NCI-H1436 (cell line): ENCODE data around the gene PDE4D.
"Not testable (repeated sequence)": the region's sequence is repeated elsewhere in the genome, so short reads cannot be mapped to it uniquely, and the experiment has no call there.

Experiments used
- DNase-seq: peaks from one replicate; lab custom pipeline; 2025; lab: John Stamatoyannopoulos, UW

Gene PDE4D

DNA sequence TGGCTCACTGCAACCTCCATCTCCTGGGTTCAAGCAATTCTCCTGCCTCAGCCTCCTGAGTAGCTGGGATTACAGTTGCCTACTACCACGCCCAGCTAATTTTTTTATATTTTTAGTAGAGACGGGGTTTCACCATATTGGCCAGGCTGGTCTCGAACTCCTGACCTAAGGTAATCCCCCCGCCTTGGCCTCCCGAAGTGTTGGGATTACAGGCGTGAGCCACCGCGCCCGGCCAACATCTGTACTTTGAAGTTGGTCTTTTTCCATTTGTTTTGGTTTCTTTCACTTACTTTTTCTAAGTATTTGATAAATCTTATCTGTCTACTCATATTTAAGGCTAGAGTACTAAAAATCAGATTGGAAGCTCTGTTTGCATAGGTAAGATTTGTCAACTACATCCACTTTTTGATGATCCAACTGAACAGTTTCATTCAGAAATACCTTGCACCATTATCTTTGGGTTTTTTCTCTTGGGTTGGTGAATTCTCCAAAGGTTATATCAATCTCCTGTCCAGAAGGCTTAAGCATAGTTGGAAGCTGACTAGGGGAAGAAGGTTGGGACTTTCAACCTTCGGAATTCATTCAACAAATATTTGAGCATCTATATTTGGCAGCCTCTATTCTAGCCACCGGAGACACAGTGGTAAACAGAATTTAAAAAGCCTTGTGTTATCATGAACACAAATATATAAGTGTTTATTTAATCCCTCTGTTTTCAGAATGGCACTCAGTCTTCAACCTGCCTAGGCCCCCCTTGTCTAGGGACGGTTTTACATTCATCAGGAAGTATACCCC, 821.6 kb downstream of the PDE4D start:
- DNase-seq: no peak

DNA sequence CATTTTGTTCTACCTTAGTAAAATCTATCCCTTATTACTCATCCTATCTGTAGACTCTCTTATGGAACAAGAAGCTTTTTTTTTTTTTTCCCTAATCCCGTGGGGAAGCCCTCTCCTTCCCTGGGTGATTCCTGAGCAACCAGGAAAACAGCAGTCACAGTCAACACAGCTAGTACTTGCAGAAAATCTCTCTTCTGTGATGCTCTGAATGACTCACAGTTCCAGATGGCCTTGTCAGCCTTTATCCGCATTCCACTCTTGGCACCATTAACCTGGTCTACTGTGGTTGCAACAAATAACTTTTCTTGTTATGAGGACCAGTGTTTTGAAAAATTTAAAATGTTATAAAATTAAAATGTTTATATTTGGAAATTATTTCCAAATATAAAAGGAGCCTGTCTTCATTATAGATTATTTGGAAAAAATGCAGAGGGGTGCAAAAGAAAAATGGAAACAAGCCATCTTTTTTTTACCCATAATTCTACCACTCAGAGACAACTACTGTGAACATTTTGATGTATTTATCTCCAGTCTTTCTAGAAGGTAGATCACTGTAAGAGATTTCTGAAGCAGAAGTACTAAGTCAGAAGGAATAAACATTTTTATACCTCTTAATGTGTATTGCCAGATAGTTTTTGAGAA, 824.0 kb downstream of the PDE4D start:
- no peak for DNase-seq

DNA sequence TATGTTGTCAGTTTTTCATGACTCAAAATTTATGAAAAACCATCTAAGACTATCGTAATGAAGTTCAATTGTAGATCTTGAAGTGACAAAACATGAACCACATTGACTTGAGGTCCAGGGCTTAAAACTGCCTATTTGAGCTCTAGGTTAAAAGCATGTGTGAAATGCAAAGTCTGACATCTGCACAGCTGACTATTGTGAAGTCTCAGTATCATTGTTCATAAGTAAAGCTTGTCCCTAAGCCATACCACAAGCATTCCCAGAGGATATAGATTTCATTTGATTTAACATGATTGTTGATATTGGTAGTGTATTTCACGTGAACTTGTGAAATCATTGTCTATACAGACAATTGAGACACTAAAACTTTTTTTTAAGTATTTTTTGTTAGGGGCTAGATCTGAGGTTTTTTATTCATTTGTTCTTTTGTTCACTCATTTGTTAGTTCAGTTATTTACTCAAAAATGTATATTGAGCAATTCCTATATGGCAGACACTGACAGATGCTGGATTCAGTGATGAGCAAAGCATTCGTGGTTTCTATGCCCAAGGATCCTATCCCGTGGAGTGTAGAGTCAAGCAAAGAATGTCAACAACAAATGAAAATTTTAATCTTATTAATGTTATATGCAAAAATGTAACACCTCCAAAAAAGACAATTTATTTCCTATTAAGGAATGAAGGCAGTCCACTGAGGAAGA, 825.4 kb downstream of the PDE4D start:
- DNase-seq: no peak

DNA sequence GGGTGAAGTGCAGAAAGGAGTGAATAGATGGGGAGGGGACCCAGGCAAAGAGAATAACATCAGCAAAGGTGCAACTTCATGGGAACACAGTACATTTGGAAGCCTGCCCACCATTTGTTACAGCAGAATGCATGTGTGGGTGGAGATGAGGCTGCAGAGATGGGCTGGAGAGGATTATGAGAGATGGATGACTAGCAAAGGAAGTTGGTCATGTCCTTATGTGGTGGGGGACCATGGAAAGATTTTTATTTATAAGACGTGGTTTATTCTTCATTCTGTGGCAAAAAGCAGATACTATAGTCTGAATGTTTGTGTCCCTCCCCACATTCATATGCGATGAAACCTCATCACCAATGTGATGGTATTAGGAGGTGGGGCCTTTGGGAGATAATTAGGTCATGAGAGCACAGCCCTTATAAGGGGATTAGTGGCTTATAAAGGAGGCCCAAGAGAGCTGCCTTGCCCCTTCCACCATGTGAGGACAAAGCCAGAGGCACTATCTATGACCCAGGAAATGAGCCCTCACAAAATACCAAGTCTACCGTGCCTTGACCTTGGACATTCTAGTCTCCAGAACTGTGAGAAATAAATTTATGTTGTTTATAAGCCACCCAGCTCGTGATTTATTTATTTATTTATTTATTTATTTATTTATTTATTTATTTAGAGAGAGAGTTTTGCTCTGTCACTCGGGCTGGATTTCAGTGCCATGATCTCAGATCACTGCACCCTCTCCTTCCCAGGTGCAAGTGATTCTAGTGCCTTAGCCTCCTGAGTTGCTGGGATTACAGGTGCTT, 827.0 kb downstream of the PDE4D start:
- DNase-seq: no peak

DNA sequence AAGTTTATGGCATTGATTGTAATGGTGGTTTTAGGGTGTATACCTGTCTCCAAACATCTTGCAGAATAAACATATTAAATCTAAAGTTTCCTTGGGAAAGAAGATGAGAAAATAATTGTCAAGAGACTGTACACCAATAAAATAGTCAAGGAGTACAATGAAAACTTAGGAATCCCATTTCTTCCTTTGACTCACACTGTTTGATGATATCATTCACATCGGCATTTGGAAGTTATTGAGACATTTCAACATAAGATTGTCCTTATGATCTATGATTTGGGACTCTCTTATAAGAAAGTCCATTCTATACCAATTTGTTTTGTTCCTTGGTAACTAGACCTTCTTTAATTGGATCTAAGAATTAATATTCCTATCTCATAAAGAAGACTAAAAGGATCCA, 828.0 kb downstream of the PDE4D start:
- DNase-seq: no peak

DNA sequence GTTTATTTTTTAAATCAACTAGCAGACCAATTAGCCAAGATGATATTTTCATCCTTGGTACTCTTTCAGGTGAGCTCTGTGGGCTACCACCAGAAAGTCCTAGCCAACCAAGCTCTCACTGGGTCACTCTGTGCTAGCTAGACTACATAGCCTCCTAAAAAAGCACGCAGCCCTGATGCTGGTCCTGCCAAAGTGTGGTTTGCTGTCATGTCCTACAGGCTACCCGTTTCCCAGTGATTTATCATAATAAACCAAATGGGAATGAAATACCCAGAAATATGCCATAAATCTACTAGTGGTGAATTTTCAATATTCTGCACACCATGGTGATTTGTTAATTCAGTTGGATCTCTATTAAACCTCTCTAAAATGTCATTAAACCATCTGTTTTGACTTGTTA, 829.2 kb downstream of the PDE4D start:
- DNase-seq: no peak

DNA sequence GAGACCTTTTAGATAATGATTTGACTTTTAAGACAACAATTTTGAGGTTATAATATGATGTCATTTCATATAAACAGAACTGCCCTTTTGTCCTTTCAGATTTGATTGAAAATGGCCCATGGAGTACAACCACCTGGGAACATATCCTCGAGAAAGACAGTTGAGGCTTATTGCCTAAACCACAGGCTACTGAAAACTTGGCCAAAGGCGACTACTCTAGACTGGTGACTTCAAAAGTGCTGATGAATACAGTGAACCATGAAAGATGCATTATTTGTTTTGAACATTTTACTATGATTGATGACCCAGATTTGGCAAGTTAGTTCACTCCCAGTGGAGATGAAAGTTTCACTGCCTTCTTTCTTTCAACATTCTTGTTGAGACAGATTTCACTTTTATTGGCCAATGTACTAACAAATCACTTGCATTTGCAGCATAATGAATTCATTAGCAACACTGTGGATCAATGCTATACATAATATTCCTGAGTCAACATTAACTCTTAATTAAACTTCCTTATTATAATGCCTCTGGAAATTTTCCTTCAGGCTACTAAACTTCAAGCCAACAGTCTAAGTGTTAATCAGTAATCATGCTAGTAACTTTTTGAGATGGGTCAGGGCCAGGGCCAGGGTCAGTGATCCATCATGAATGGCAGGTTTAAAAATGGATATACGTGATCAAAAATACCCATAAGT, 830.4 kb downstream of the PDE4D start:
- no peak for DNase-seq

DNA sequence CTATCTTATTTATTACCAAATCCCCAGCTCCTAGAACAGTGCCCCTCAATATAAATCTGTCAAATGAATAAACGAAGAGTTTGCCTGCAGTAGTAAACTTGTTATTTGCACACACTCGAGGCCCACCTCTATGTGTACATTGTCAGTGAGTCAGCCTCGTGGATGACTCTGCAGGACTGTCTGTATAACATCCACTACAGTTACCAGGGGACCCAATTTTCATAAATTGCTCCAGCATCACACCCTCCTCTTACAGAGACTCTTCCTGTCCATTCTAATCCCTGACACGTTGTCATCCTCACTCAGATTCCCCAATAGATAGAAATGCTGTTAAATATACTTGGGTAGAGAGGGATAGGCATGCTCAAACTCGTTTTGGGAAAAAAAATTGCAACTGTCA, 832.1 kb downstream of the PDE4D start:
- no peak for DNase-seq

DNA sequence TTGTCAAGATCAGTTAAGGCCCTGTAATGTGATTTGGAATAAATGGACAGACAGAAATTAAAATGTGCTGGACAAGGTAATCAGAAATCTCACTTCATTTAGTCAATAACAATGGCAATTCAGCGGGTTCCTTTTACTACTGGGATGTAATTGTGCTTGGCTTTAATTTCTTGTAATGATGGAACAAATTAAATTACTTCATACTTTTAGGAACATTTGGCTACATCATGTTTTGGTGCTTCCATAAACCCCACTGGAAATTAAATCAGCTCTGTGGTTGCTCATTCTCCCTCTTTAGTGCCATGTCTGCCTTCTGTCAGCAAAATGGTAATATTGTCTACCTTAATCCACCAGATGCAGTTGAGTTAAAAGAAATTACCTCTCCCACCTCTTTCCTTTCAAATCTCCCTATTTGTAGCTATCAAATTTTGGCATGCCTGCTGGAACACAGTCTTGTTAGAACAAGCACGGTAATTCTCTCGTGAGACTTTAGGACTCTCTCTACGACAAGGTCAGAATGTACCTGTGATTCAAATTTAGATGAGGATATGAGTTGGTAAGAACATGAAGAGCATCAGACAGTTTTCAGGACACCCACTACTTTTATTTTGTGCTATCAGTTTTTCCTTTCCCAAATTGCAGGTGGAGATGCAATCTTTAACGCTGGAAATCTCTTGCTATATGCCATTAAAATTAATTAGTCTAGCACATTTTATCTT, 834.4 kb downstream of the PDE4D start:
- no peak for DNase-seq

DNA sequence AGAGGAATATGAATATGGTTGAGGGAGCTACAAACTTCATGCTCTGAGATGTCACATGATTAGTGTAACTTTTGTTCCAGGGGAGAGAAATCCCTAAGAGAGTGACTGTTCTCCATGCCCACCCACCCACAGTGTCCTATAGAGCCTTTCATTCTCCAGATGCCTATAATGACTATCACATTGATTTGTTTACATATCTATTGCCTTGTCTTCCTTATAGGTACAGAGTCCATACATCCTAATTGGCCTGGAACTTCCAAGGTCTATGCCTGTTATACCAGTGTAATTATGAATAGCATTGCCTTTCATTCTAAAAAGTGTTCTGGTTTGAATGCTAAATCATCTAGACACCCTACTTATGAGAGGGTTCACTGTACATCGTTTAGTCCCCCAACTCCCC, 835.3 kb downstream of the PDE4D start:
- no peak for DNase-seq

DNA sequence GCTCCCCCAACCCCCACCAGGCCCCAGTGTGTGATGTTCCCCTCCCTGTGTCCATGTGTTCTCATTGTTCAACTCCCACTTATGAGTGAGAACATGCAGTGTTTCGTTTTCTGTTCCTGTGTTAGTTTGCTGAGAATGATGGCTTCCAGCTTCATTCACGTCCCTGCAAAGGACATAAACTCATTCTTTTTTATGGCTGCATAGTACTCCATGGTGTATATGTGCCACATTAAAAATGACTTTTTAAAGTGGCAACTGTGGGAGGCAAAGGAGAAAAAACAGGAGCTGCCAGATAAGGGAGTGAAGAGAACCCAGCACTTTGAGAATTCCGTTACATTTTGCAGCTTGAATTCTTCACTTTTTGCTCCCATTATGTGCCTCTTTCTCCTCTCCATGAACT, 836.9 kb downstream of the PDE4D start:
- DNase-seq: not testable (repeated sequence)

DNA sequence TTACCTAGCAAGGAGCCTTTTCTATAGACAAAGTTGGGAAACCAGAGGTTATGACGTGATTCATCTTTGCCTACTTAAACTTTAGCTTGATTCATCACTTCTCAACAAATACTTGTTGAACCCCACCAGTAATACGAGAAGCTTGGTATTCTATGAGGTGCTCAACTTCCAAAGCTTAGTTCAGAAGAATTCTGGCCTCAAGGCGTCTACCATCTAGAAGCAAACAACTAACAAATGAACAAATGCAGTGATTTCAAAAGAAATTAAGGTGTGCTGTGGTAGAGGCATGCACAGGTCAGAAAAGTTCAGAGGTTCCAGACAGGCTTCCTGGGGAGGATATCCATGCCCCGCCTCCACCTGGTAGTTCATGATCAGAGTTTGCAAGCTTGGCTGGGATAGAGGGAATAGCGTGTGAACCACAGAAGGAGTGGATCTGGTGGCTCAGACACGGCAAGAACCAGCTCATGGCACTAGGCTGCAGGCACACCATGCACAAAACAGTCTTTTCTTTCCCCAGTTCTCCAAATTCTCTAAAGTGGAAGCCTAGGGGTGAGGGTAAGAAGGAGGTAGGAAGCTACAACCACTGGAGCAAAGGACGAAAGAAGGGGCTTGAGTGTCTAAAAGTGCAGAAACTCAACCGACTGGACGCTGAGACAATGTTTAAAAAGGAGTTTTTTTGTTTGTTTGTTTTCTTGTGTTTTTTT, 837.6 kb downstream of the PDE4D start:
- no peak for DNase-seq

DNA sequence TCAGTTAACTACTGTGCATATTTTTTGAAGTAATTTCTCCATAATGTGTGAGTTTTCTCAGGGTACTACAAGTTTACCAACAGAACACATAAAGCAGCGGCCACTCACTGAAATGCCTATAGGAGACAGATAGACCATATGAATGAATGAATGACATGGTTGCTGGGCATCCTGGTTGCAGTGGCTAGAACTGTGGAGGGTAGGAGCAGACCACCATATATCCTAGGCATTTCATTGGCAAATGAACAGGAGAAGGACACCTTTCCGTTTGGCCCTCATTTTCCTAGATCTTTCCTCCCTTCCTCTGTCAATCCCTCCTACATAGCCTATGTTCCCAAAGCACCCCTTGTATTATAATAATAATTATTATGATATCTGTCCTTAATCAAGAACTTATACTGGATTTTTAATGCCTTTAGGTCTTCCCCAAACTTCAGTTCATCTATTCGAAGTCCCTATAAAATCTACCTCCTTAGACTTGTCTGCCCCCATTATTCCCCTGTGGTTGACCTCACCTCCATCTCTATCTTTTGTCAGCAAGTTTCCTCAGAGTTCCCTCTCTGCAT, 838.5 kb downstream of the PDE4D start:
- DNase-seq: no peak

DNA sequence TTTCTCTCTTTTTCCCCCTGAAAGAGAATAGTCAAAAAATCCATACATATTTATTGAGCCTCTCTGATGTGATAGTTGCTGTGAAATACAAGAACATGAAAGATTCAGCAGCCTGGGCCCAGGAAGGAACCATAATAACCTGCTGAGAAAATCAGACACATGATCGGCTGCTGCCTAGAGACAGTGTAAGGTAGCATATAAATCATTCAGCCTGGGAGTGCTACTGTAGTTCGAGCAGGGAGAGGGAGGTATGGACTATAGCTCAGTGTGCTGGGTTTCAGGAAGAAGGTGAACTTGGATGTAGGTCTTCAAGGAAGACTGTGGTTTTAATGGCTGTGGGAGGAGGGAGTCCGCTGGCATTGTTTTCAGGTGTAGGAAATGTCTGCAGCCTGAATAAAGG, 841.6 kb downstream of the PDE4D start:
- DNase-seq: no peak

DNA sequence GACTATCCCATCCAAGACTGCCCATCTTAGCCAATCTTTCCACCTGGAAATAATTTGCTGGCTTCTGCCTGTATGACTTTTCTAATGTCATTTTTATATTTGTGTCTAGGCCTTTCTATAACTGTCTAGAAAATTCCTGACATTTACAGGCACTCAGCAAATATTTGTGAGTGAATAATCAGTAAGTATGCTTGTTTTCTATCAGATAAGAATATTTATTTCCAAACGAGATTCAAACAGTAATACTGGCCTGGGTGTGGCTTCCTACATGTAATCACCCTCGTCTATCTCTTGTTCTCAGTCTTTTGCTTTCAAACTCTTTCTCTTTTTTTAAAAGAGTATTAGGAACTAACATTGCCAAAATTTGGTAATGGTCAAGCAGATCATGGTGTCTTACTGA, 844.4 kb downstream of the PDE4D start:
- no peak for DNase-seq

DNA sequence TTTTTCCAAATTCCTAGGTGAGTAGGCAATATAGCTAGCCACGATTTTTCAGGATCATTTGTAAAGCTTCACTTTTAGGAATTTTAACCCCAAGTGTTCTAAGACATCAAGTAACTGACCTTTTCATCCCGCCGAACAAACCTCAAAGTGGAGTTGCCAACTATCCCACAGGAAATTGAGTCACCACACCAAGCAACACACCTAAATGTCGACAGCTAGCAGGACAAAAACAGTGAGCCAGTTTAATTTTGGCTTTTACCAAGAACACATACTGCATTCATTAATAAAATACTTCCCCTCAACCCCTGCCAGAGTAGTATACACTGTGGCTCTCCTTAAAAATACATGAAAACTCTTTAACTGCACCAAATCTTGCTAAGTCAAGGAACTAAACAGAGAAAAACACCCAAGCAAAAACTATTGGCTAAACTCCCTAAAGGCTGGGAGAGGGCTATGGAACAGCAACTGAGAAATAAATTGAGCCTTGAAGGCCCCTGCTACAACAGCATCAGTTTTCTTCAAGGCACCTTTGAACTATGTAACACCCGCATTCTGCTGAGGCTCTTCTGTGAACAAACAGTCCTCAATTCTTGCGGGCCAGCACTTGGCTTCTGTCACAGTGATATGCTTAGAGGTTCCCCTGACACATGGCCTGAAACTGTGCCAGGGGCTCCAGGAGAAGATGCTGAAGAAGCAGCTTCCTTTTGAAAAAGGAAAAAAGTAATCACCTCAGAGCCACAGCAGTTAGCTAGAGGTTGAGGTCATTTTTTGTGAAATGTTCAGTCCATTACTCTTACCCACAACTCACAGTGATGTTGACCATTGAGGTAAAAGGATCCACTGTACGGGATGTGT, 851.1 kb downstream of the PDE4D start:
- no peak for DNase-seq

DNA sequence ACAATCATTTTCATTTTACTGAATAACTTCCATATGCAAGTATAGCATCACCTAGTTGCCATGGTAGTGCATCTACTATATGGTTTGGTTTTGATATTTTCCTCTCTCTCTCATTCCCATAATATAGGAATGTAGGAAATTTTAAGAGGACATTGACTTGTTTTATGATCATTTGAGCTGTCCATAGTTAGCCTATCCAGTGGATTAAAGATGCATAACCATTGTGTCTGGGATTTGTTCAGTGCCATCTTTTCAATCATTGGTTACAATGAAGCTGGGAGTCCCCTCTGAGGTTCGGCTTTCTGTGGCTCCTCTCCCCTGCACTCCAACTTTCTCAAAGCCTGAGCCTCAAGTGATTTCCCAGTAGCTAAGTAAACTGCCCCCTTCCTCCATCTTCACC, 852.2 kb downstream of the PDE4D start:
- DNase-seq: no peak

DNA sequence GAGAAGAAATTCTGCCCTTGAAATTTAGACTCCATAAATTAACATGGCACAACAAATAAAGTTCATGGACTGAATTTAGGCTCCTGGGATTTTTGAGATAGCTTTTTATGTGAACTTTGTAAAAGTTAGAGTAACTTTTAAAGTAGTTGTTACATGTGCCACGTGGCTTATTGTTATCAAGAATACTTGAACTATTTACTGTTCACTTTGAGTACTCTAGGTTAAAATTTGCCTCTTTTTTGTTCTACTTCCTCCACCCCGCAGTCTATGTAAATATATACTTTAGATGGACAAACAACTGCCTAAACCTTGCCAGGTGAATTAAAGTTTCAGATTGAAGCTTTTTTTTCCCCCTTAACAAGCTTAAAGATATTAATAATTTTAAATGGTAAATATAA, 852.7 kb downstream of the PDE4D start:
- no peak for DNase-seq
